Osteocyte (in vitro differentiated cells): Measurements from ENCODE around the gene VWDE. TPM values are rescaled to one million over a fixed set of nuclear protein-coding genes. Genes with fewer than 3 reads are reported as not detected.

ENCODE experiments used
- DNase-seq: peaks from one replicate; pipeline ENCODE4 v3.0.0; 2021; ENCODE audit warnings: mixed read lengths; ENCODE audit not compliant: unreplicated experiment; ENCODE audit errors: extremely low spot score
- H3K27ac Mint-ChIP-seq: one replicate; pipeline ENCODE4 v1.8.0; 2021; ENCODE audit warnings: mild to moderate bottlenecking, mixed read lengths; ENCODE audit not compliant: unreplicated experiment
- H3K27me3 Mint-ChIP-seq: one replicate; pipeline ENCODE4 v1.8.0; 2021; ENCODE audit warnings: mixed read lengths; ENCODE audit not compliant: unreplicated experiment
- H3K36me3 Mint-ChIP-seq: one replicate; pipeline ENCODE4 v1.8.0; 2021; ENCODE audit warnings: mixed read lengths; ENCODE audit not compliant: unreplicated experiment
- H3K4me1 Mint-ChIP-seq: one replicate; pipeline ENCODE4 v1.8.0; 2021; ENCODE audit warnings: mixed read lengths; ENCODE audit not compliant: unreplicated experiment
- H3K4me3 Mint-ChIP-seq: one replicate; pipeline ENCODE4 v1.8.0; 2021; ENCODE audit warnings: mild to moderate bottlenecking, moderate library complexity, mixed read lengths; ENCODE audit not compliant: unreplicated experiment
- H3K9me3 Mint-ChIP-seq: one replicate; pipeline ENCODE4 v1.8.0; 2021; ENCODE audit warnings: mixed read lengths; ENCODE audit not compliant: unreplicated experiment
- CTCF ChIP-seq: fragments of 200-600 bp; sonication (generic); IDR thresholded peaks from 2 replicates; pipeline ENCODE4 v1.5.0; 2021; ENCODE audit warnings: antibody characterized with exemption, mild to moderate bottlenecking, moderate library complexity
- total RNA-seq: library from RNA; stranded (reverse); gene quantifications from 2 replicates; pipeline ENCODE4 v1.2.1, GENCODE V29; 2021

VWDE gene
- total RNA-seq, 1 donor from 2014 or later: not detected

GRCh38 chr7:12423997-12424745 is 20.5 kb upstream of the VWDE start:
- no peak overlapping the region for H3K4me3 Mint-ChIP-seq
- H3K27me3 Mint-ChIP-seq: no peaks in the 10 kb centered on the region
- no peak for TF ChIP-seq CTCF
- H3K9me3 Mint-ChIP-seq: no peaks in the 10 kb centered on the region
- H3K4me1 Mint-ChIP-seq: peaks cover 8% of the 10 kb centered on the region
- DNase-seq: no peak
- no peak overlapping the region for H3K27ac Mint-ChIP-seq
- no peaks in the 10 kb centered on the region for H3K36me3 Mint-ChIP-seq

- H3K36me3 Mint-ChIP-seq: no peaks in the 10 kb centered on the region
- H3K27ac Mint-ChIP-seq: no peak overlapping the region
- H3K9me3 Mint-ChIP-seq: no peaks in the 10 kb centered on the region
- TF ChIP-seq CTCF: no peak
- H3K27me3 Mint-ChIP-seq: no peaks in the 10 kb centered on the region
- DNase-seq: no peak
- H3K4me1 Mint-ChIP-seq: peaks cover 8% of the 10 kb centered on the region
- no peak overlapping the region for H3K4me3 Mint-ChIP-seq
These were observed 19.8 kb upstream of the VWDE start for GRCh38 chr7:12423355-12423996.

- no peaks in the 10 kb centered on the region for H3K27me3 Mint-ChIP-seq
- H3K36me3 Mint-ChIP-seq: no peaks in the 10 kb centered on the region
- H3K9me3 Mint-ChIP-seq: no peaks in the 10 kb centered on the region
- H3K4me3 Mint-ChIP-seq: no peak overlapping the region
- H3K27ac Mint-ChIP-seq: no peak overlapping the region
- no peak for TF ChIP-seq CTCF
- DNase-seq: no peak
- H3K4me1 Mint-ChIP-seq: peaks cover 8% of the 10 kb centered on the region
These were observed 19.1 kb upstream of the VWDE start for GRCh38 chr7:12422554-12423320.

- H3K4me3 Mint-ChIP-seq: no peak overlapping the region
- no peaks in the 10 kb centered on the region for H3K9me3 Mint-ChIP-seq
- H3K27me3 Mint-ChIP-seq: peaks cover under 1% of the 10 kb centered on the region
- H3K36me3 Mint-ChIP-seq: no peaks in the 10 kb centered on the region
- no peak for DNase-seq
- peaks cover 3% of the 10 kb centered on the region for H3K4me1 Mint-ChIP-seq
- no peak for TF ChIP-seq CTCF
- no peak overlapping the region for H3K27ac Mint-ChIP-seq
These were observed 14.8 kb upstream of the VWDE start for GRCh38 chr7:12418452-12418851.

GRCh38 chr7:12415072-12415471 is 11.4 kb upstream of the VWDE start:
- H3K9me3 Mint-ChIP-seq: no peaks in the 10 kb centered on the region
- no peak for TF ChIP-seq CTCF
- DNase-seq: no peak
- peaks cover 7% of the 10 kb centered on the region for H3K27me3 Mint-ChIP-seq
- H3K27ac Mint-ChIP-seq: no peak overlapping the region
- no peaks in the 10 kb centered on the region for H3K4me1 Mint-ChIP-seq
- no peaks in the 10 kb centered on the region for H3K36me3 Mint-ChIP-seq
- H3K4me3 Mint-ChIP-seq: no peak overlapping the region
